DMS 273 (cell line): ENCODE results near the gene UBE2S.
"Not testable (repeated sequence)": the region's sequence is repeated elsewhere in the genome, so short reads cannot be mapped to it uniquely, and the experiment has no call there.

ENCODE experiments used
- DNase-seq: peaks from one replicate; lab custom pipeline; 2025; ENCODE audit not compliant: unreplicated experiment; lab: John Stamatoyannopoulos, UW

The UBE2S gene

GRCh38 chr19:55407550-55407799 is at the start of gene UBE2S:
Gene UBE2S (minus strand): TSS chr19:55407788. CDS start chr19:55407589, 199 bp downstream.
- DNase-seq, result not testable (repeated sequence)

- DNase-seq, result no peak
These were observed 48.8 kb upstream of the UBE2S start for GRCh38 chr19:55456347-55456746.

GRCh38 chr19:55455576-55456235 is 48.1 kb upstream of the UBE2S start:
- DNase-seq, result no peak

GRCh38 chr19:55454787-55455243 is 47.2 kb upstream of the UBE2S start:
- peak; percentile 80 for DNase-seq

- DNase-seq, result no peak
These were observed 46.1 kb upstream of the UBE2S start for GRCh38 chr19:55453511-55454260.

- DNase-seq, result peak; percentile 92
These were observed 45.3 kb upstream of the UBE2S start for GRCh38 chr19:55452749-55453346.

- DNase-seq, result peak; percentile 73
These were observed 44.6 kb upstream of the UBE2S start for GRCh38 chr19:55451965-55452748.

GRCh38 chr19:55451163-55451964 is 43.8 kb upstream of the UBE2S start:
- peak; percentile 53 for DNase-seq

- DNase-seq, result no peak
These were observed 41.9 kb upstream of the UBE2S start for GRCh38 chr19:55449469-55449868.

GRCh38 chr19:55448175-55448490 is 40.5 kb upstream of the UBE2S start:
- not testable (repeated sequence) for DNase-seq

GRCh38 chr19:55447421-55448174 is 40.0 kb upstream of the UBE2S start:
- DNase-seq, result peak; percentile 90

- no peak for DNase-seq
These were observed 38.5 kb upstream of the UBE2S start for GRCh38 chr19:55446060-55446459.

GRCh38 chr19:55444646-55445045 is 37.1 kb upstream of the UBE2S start:
- no peak for DNase-seq

- DNase-seq, result no peak
These were observed 36.4 kb upstream of the UBE2S start for GRCh38 chr19:55443824-55444480.

- peak; percentile 67 for DNase-seq
These were observed 35.6 kb upstream of the UBE2S start, which contains the start of gene SHISA7 for GRCh38 chr19:55443045-55443823. Gene SHISA7 (minus strand): TSS chr19:55443300. CDS start chr19:55442863, 437 bp downstream.

- DNase-seq, result peak; percentile 38
These were observed 34.9 kb upstream of the UBE2S start for GRCh38 chr19:55442372-55442961.

- DNase-seq, result no peak
These were observed 34.2 kb upstream of the UBE2S start for GRCh38 chr19:55441692-55442321.

- peak; percentile 48 for DNase-seq
These were observed 33.7 kb upstream of the UBE2S start for GRCh38 chr19:55441319-55441691.
